ENCODE measurements around the gene PPP1R12B.
"Not testable (repeated sequence)": the region's sequence is repeated elsewhere in the genome, so short reads cannot be mapped to it uniquely, and the experiment has no call there.

DNA sequence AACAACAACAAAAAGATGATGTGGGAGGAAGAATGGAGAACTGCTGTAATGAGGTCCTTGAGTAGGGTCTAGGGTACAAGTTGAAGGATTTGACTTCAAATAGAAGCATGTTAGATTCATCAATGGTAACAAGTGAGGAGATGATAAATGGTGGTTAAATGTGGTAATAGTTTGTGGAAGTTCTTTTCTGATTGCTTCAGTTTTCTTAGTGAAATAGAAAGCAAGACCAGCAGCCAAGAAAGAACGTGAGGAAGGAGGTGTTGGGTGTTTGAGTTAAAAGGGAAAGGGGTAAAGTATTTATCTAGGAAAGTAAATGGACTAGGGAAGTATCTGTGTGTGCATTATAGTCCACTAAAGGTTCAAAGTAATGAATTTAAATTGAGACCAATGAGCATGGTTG lies 177.6 kb downstream of the PPP1R12B start:
- TF ChIP-seq, protein P1, sequence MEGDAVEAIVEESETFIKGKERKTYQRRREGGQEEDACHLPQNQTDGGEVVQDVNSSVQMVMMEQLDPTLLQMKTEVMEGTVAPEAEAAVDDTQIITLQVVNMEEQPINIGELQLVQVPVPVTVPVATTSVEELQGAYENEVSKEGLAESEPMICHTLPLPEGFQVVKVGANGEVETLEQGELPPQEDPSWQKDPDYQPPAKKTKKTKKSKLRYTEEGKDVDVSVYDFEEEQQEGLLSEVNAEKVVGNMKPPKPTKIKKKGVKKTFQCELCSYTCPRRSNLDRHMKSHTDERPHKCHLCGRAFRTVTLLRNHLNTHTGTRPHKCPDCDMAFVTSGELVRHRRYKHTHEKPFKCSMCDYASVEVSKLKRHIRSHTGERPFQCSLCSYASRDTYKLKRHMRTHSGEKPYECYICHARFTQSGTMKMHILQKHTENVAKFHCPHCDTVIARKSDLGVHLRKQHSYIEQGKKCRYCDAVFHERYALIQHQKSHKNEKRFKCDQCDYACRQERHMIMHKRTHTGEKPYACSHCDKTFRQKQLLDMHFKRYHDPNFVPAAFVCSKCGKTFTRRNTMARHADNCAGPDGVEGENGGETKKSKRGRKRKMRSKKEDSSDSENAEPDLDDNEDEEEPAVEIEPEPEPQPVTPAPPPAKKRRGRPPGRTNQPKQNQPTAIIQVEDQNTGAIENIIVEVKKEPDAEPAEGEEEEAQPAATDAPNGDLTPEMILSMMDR (conservative IDR thresholded peaks at IDR 0.05) = not testable (repeated sequence)
- not testable (repeated sequence) for TF ChIP-seq EZH2 (IDR thresholded peaks at IDR 0.05; ENCODE audit: low read depth)
